ENCODE data around the gene NEURL1.

The NEURL1 gene

GRCh38 chr10:103549349-103549685 is 55.8 kb downstream of the NEURL1 start:
- DNase-seq = no peak

- no peak for DNase-seq
These were observed 56.7 kb downstream of the NEURL1 start for GRCh38 chr10:103550229-103550628.

GRCh38 chr10:103551619-103552602 is 58.4 kb downstream of the NEURL1 start:
- no peak for DNase-seq

DNA sequence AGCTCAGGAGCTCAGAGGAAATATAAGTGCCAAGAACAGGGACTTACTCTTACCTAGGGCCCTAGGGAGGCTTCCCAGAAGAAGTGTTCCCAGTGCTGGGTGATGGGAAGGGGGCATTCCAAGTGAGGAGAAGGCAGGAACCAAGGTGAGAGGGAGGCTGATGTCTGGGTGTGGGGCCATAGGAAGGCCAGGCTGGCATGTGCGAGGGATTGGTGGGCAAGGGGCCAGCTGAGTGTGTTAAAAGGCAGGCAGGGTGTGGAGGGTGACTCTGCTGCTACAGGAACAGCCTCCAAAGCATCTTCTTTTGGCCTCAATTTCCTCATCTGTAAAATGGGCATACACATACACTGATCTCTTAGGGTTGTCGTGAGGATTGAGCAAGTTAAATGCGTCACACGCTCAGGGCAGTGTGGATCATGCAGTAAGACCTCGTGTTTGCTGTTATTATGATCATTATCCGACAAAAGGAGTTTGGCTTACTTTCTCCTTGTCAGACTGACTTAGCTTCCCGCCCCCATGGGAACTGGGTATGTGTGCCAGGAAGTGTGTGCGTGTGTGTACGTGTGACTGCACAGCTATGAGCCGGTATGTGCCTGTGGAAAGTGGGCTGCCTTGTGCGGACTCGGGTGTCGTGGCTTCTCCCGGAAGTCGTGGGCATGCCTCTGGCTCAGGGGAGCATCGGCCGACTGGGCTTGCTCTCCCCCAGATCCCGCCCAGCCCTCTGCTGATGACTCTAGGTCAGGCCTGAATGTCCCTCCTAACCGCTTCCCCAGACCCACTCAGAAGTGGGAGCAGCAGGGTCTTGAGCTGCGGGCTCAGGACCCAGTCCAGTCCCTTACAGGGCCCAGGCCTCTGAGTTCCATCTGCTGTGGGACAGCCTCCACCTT is 59.6 kb downstream of the NEURL1 start:
- DNase-seq = no peak

DNA sequence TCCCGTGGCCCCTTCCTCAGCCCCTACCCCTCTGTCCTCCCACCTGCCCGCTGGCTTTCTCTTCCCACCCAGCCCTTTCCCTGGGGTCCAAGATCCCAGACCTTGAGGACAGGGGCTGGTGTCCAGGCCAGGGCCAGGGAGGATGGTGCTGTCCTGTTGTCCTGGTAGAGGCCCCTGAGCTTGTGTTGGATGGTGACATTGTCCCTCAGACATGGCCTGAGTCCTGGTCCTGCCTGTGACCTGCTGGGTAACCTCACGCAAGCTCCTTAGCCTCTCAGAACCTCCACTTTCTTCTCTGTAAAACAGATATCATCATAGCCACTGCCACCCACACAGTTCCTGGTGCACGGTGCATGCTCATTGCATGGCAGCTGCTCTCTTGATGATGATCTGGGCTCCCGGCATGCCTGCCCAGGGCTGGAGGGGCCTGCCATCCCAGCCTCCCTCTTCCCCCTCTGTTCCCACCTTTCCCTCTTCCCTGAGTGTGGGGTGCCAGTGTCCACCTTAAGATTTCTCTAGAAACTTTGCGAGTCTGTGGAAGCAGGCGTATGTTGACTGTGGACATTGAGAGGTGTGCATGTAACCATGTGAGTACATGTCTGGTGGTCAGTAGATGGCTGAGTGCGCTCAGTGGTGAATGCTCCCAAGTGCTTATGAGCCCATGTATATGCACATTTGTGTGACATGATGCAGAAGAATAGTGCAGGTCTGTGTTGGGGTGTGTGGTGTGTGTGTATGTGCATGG is 60.4 kb downstream of the NEURL1 start:
- peak; percentile 37 for DNase-seq

- no peak for DNase-seq
These were observed 61.2 kb downstream of the NEURL1 start for GRCh38 chr10:103554488-103555324.

GRCh38 chr10:103555325-103555649 is 61.8 kb downstream of the NEURL1 start:
- no peak for DNase-seq

GRCh38 chr10:103555712-103556111 is 62.2 kb downstream of the NEURL1 start:
- DNase-seq = no peak

- DNase-seq = no peak
These were observed 63.0 kb downstream of the NEURL1 start for GRCh38 chr10:103556383-103557007.

DNA sequence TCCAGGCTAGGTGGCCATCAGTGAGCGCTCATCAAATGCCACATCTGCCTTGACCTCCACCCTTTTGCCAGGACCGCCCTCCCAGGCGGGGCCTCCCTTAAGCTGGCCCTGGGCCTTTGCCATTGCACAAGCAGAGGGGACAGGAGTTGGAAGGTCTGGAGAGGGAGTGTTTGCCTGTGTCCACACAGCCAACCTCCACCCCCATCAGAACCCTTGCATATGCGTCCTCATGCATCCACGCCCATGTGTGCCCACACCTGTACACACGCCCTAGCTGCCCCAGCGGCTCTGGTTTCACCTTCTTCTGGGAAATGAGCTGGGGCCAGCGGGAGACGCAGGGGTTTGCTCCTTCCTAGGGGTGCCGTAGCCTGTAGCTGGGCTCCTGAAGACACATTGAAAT is 64.0 kb downstream of the NEURL1 start:
- DNase-seq = no peak

- DNase-seq = no peak
These were observed 65.4 kb downstream of the NEURL1 start for GRCh38 chr10:103558911-103559310.

GRCh38 chr10:103559776-103560175 is 66.3 kb downstream of the NEURL1 start:
- DNase-seq = no peak

DNA sequence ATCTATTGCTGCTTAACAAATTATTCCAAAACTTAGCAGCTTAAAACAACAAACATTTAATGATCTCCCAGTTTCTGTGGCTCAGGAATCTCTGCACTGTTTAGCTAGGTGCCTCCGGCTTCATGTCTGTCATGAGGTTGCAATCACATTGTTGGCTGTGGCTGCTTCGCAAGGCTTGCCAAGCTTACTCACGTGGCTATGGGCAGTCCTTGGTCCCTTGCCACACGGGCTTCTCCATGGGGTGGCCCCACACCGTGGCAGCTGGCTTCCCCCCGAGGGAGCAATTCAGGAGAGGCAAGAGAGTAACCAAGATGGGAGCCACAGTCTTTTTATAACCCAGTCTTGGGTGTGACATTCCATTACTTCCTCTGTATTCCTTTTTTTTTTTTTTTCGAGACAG is 67.4 kb downstream of the NEURL1 start:
- DNase-seq = no peak

DNA sequence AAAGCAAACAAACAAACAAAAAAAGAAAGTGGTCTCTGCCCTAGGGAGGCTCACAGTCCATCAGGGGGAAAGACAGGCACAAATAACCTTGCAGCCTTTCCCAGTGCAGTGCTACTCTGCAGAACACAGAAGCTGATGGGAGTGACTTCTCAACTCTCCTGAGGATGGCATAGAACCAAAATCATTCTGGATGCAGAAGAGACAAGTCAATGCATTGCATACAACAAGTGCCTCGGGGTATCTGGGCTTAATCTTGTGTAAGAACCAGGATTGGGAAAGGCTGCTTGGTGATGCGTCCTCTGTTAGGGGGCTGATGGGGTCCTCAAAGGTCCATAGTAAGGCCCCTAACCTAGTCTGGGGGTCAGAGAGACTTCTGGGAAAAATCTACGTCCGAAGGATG is 68.9 kb downstream of the NEURL1 start:
- DNase-seq = no peak

- DNase-seq = no peak
These were observed 70.0 kb downstream of the NEURL1 start for GRCh38 chr10:103563231-103564115.

DNA sequence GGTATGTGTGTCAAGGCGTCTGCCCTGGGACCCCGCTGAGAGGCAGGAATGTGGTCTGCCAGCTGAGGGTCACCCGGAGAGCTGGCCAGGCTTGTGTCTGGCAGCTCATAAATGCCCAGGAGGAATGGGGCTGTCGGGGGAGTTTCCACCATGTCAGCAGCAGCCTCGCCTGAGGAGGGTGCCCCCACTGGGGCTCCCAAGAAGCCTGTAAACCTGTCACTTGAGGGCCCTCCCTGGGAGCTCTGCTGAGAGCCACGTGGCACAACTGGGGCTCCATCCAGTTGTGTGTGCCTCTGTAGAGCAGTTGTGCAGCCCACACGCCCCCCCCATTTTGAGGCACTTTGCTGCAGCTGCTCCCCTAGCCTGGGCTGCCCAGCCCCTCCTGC is 70.6 kb downstream of the NEURL1 start:
- DNase-seq = no peak

GRCh38 chr10:103564776-103565520 is 71.4 kb downstream of the NEURL1 start:
- DNase-seq = peak; percentile 31

GRCh38 chr10:103566536-103566935 is 73.0 kb downstream of the NEURL1 start:
- no peak for DNase-seq

- DNase-seq = no peak
These were observed 75.0 kb downstream of the NEURL1 start for GRCh38 chr10:103568505-103568904.

DNA sequence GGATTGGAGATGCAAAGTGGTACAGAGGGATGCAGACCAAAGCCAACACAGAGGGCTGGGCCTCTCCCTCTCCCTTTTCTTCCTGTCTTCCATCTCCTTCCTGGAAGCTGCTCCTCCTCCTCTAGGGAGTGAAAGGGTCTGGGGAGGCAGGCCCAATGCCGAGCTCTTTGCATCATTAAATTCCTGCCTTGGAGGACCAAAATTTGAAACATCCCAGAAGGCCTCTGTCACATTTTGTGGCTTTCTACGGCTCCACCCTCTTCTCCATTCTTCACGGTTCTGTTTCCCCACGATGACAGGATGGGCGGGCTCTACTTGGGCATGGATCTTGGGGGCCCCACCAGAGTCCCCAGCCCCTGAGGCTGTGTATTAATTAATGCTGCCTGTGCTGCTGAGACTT is 76.4 kb downstream of the NEURL1 start:
- no peak for DNase-seq
